Neural crest cell (in vitro differentiated cells): Measurements from ENCODE around the gene HOXB3. TPM values are rescaled to one million over a fixed set of nuclear protein-coding genes. Genes with fewer than 3 reads are reported as not detected.

Source experiments
- DNase-seq: peaks from one replicate; pipeline ENCODE4 v3.0.0; 2021; ENCODE audit warnings: low read depth, mixed read lengths, low spot score
- H3K27ac Mint-ChIP-seq: one replicate; pipeline ENCODE4 v1.8.0; 2021; ENCODE audit warnings: mild to moderate bottlenecking, mixed read lengths; ENCODE audit not compliant: unreplicated experiment
- H3K27me3 Mint-ChIP-seq: 2 replicates; pipeline ENCODE4 v1.8.0; 2021; ENCODE audit warnings: low read depth, mild to moderate bottlenecking, mixed read lengths
- H3K36me3 Mint-ChIP-seq: 2 replicates; pipeline ENCODE4 v1.8.0; 2021; ENCODE audit warnings: low read depth, mild to moderate bottlenecking, mixed read lengths
- H3K4me1 Mint-ChIP-seq: 2 replicates; pipeline ENCODE4 v1.8.0; 2021; ENCODE audit warnings: mixed read lengths
- H3K4me3 Mint-ChIP-seq: one replicate; pipeline ENCODE4 v1.8.0; 2021; ENCODE audit warnings: mild to moderate bottlenecking, mixed read lengths
- H3K9me3 Mint-ChIP-seq: 2 replicates; pipeline ENCODE4 v1.8.0; 2021; ENCODE audit warnings: mixed read lengths
- CTCF ChIP-seq: fragments of 200-600 bp; sonication (generic); conservative IDR thresholded peaks from 2 replicates; pipeline ENCODE4 v1.5.0; 2021; ENCODE audit warnings: antibody characterized with exemption, mild to moderate bottlenecking
- total RNA-seq: library from RNA; stranded (reverse); gene quantifications from 2 replicates; pipeline ENCODE4 v1.2.1, GENCODE V29; 2021

Gene HOXB3
- total RNA-seq, 1 donor from 2014 or later = 22.8 TPM

- H3K9me3 Mint-ChIP-seq = no peaks in the 10 kb centered on the region
- peak overlapping the region; percentile 15 for H3K27ac Mint-ChIP-seq
- no peak for DNase-seq
- TF ChIP-seq CTCF = no peak
- peaks cover 12% of the 10 kb centered on the region for H3K36me3 Mint-ChIP-seq
- H3K4me1 Mint-ChIP-seq = peaks cover 9% of the 10 kb centered on the region
- H3K4me3 Mint-ChIP-seq = peak overlapping the region; percentile 86
- peaks cover 99% of the 10 kb centered on the region for H3K27me3 Mint-ChIP-seq
Observed at GRCh38 chr17:48622857-48623256, 32.8 kb upstream of the HOXB3 start.

- Mint-ChIP-seq H3K4me1 (peaks cover 9% of the 10 kb centered on the region), H3K27me3 (peaks cover 99% of the 10 kb centered on the region), H3K36me3 (peaks cover 12% of the 10 kb centered on the region), H3K27ac (peak overlapping the region; percentile 90), H3K9me3 (no peaks in the 10 kb centered on the region), H3K4me3 (peak overlapping the region; percentile 86)
- no peak for TF ChIP-seq CTCF
- no peak for DNase-seq
Observed at GRCh38 chr17:48621410-48622392, 31.7 kb upstream of the HOXB3 start.

GRCh38 chr17:48620461-48621139 lies 30.6 kb upstream of the HOXB3 start:
- Mint-ChIP-seq H3K27ac (no peak overlapping the region), H3K27me3 (peaks cover 100% of the 10 kb centered on the region), H3K4me3 (peak overlapping the region; percentile 86), H3K9me3 (no peaks in the 10 kb centered on the region), H3K36me3 (peaks cover 10% of the 10 kb centered on the region), H3K4me1 (peaks cover 9% of the 10 kb centered on the region)
- TF ChIP-seq CTCF = no peak
- no peak for DNase-seq

GRCh38 chr17:48619826-48620449 lies 29.9 kb upstream of the HOXB3 start:
- Mint-ChIP-seq H3K4me3 (peak overlapping the region; percentile 86), H3K27ac (no peak overlapping the region), H3K4me1 (peaks cover 9% of the 10 kb centered on the region), H3K36me3 (peaks cover 10% of the 10 kb centered on the region), H3K27me3 (peaks cover 100% of the 10 kb centered on the region), H3K9me3 (no peaks in the 10 kb centered on the region)
- no peak for TF ChIP-seq CTCF
- no peak for DNase-seq

GRCh38 chr17:48618256-48618896 lies 28.3 kb upstream of the HOXB3 start:
- Mint-ChIP-seq H3K27me3 (peaks cover 100% of the 10 kb centered on the region), H3K36me3 (peaks cover 12% of the 10 kb centered on the region), H3K9me3 (no peaks in the 10 kb centered on the region), H3K4me1 (peaks cover 9% of the 10 kb centered on the region), H3K4me3 (peak overlapping the region; percentile 88), H3K27ac (peak overlapping the region; percentile 97)
- DNase-seq = peak; percentile 96
- TF ChIP-seq CTCF = peak; percentile 100
